Activated B cell treated with CpG ODN at 0.5 μM for 24 hours (primary cell): ENCODE measurements around the gene PNLIPRP2. TPM values are rescaled to one million over a fixed set of nuclear protein-coding genes. Genes with fewer than 3 reads are reported as not detected.

Experiments used
- ATAC-seq: fragments of 200-7000 bp; cut with Tn5 transposase; one replicate; pipeline ENCODE4 v1.10.0; 2021; ENCODE audit warnings: low read depth, mild to moderate bottlenecking, moderate library complexity
- CTCF ChIA-PET: fragments of 350-600 bp; sonication (Branson Sonifier 250); formaldehyde crosslinking; loops from one replicate; lab custom pipeline; 2021; ENCODE audit warnings: antibody characterized with exemption; lab: Charles Lee
- POLR2A ChIA-PET: fragments of 350-600 bp; sonication (Branson Sonifier 250); formaldehyde crosslinking; loops from one replicate; lab custom pipeline; 2021; ENCODE audit warnings: antibody characterized with exemption; lab: Charles Lee
- DNase-seq: peaks from one replicate; pipeline ENCODE4 v3.0.0; 2022
- H3K27ac Mint-ChIP-seq: one replicate; pipeline ENCODE4 v1.8.0; 2020; ENCODE audit warnings: mixed read lengths
- H3K27me3 Mint-ChIP-seq: one replicate; pipeline ENCODE4 v1.8.0; 2021; ENCODE audit warnings: mixed read lengths
- H3K36me3 Mint-ChIP-seq: one replicate; pipeline ENCODE4 v1.8.0; 2021; ENCODE audit warnings: low read depth, mixed read lengths
- H3K4me1 Mint-ChIP-seq: one replicate; pipeline ENCODE4 v1.8.0; 2021; ENCODE audit warnings: mixed read lengths
- H3K4me3 Mint-ChIP-seq: one replicate; pipeline ENCODE4 v1.8.0; 2020; ENCODE audit warnings: mild to moderate bottlenecking, mixed read lengths
- H3K9me3 Mint-ChIP-seq: one replicate; pipeline ENCODE4 v1.8.0; 2020; ENCODE audit warnings: mixed read lengths
- intact Hi-C: fragments of 100-400 bp; cut with micrococcal nuclease; formaldehyde crosslinking; loops from one replicate; pipeline ENCODE4 v1.15.1; 2024
- total RNA-seq: library from RNA; stranded (reverse); gene quantifications from 2 replicates; pipeline ENCODE4 v1.2.3, GENCODE V29; 2022
- TF ChIP-seq, protein P1 (sequence below): fragments of 200-600 bp; IDR thresholded peaks from one replicate; pipeline ENCODE4 v1.8.0; 2022; ENCODE audit warnings: antibody characterized with exemption, mild to moderate bottlenecking

The PNLIPRP2 gene
- total RNA-seq, 1 donor from 2014 or later, result not detected

GRCh38 chr10:116676633-116677032, 55.9 kb downstream of the PNLIPRP2 start:
- DNase-seq, result no peak
- Mint-ChIP-seq H3K27ac (no peak overlapping the region), H3K27me3 (peaks cover 2% of the 10 kb centered on the region), H3K9me3 (no peaks in the 10 kb centered on the region), H3K36me3 (no peaks in the 10 kb centered on the region), H3K4me3 (no peak overlapping the region), H3K4me1 (no peaks in the 10 kb centered on the region)
- TF ChIP-seq, protein P1, sequence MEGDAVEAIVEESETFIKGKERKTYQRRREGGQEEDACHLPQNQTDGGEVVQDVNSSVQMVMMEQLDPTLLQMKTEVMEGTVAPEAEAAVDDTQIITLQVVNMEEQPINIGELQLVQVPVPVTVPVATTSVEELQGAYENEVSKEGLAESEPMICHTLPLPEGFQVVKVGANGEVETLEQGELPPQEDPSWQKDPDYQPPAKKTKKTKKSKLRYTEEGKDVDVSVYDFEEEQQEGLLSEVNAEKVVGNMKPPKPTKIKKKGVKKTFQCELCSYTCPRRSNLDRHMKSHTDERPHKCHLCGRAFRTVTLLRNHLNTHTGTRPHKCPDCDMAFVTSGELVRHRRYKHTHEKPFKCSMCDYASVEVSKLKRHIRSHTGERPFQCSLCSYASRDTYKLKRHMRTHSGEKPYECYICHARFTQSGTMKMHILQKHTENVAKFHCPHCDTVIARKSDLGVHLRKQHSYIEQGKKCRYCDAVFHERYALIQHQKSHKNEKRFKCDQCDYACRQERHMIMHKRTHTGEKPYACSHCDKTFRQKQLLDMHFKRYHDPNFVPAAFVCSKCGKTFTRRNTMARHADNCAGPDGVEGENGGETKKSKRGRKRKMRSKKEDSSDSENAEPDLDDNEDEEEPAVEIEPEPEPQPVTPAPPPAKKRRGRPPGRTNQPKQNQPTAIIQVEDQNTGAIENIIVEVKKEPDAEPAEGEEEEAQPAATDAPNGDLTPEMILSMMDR, result no peak
- ChIA-PET CTCF (no interaction called here), POLR2A (no interaction called here)
- intact Hi-C loops, result no loop called here
- no peak for ATAC-seq

- ATAC-seq, result no peak
- TF ChIP-seq, protein P1, result no peak
- H3K36me3 Mint-ChIP-seq, result no peaks in the 10 kb centered on the region
- no peak for DNase-seq
- no peaks in the 10 kb centered on the region for H3K27me3 Mint-ChIP-seq
- POLR2A ChIA-PET, result no interaction called here
- intact Hi-C loops, result no loop called here
- H3K27ac Mint-ChIP-seq, result no peak overlapping the region
- CTCF ChIA-PET, result no interaction called here
- no peak overlapping the region for H3K4me3 Mint-ChIP-seq
- no peaks in the 10 kb centered on the region for H3K9me3 Mint-ChIP-seq
- no peaks in the 10 kb centered on the region for H3K4me1 Mint-ChIP-seq
Measured at GRCh38 chr10:116679351-116679750, 58.6 kb downstream of the PNLIPRP2 start.

GRCh38 chr10:116683166-116683565, 62.4 kb downstream of the PNLIPRP2 start:
- Mint-ChIP-seq H3K4me1 (no peaks in the 10 kb centered on the region), H3K9me3 (no peaks in the 10 kb centered on the region)
- intact Hi-C loops, result loop anchor here (2.0 kb wide), 1 partner anchor 106 kb away; no protein-coding TSS in a partner anchor

GRCh38 chr10:116683821-116684220, 63.1 kb downstream of the PNLIPRP2 start:
- Mint-ChIP-seq H3K4me3 (no peak overlapping the region), H3K27ac (no peak overlapping the region), H3K9me3 (no peaks in the 10 kb centered on the region), H3K4me1 (no peaks in the 10 kb centered on the region), H3K36me3 (no peaks in the 10 kb centered on the region), H3K27me3 (no peaks in the 10 kb centered on the region)
- no peak for ATAC-seq
- DNase-seq, result no peak
- POLR2A ChIA-PET, result no interaction called here
- TF ChIP-seq, protein P1, result no peak
- CTCF ChIA-PET, result interaction anchor here (3.1 kb wide), 1 partner anchor 492 kb away, joined by 15 read pairs; no protein-coding TSS in a partner anchor
- intact Hi-C loops, result loop anchor here (2.0 kb wide), 1 partner anchor 105 kb away; no protein-coding TSS in a partner anchor

More at GRCh38 chr10:116683166-116683565, 62.4 kb downstream of the PNLIPRP2 start:
- Mint-ChIP-seq H3K27ac (no peak overlapping the region), H3K36me3 (no peaks in the 10 kb centered on the region), H3K4me3 (no peak overlapping the region), H3K27me3 (no peaks in the 10 kb centered on the region)
- no peak for DNase-seq
- ChIA-PET POLR2A (no interaction called here), CTCF (interaction anchor here (3.1 kb wide), 1 partner anchor 492 kb away, joined by 15 read pairs; no protein-coding TSS in a partner anchor)
- TF ChIP-seq, protein P1, result no peak
- no peak for ATAC-seq

GRCh38 chr10:116684781-116685180, 64.0 kb downstream of the PNLIPRP2 start:
- H3K4me3 Mint-ChIP-seq, result no peak overlapping the region
- no peaks in the 10 kb centered on the region for H3K27me3 Mint-ChIP-seq
- CTCF ChIA-PET, result no interaction called here

More at GRCh38 chr10:116684781-116685180, 64.0 kb downstream of the PNLIPRP2 start:
- Mint-ChIP-seq H3K9me3 (no peaks in the 10 kb centered on the region), H3K36me3 (no peaks in the 10 kb centered on the region), H3K27ac (no peak overlapping the region), H3K4me1 (no peaks in the 10 kb centered on the region)
- POLR2A ChIA-PET, result no interaction called here
- intact Hi-C loops, result no loop called here
- TF ChIP-seq, protein P1, result no peak
- ATAC-seq (no peak), DNase-seq (no peak)
